Hepatocyte (in vitro differentiated cells): ENCODE results near the gene KLK15.

Source experiments
- EZH2 ChIP-seq: fragments of 200-600 bp; sonication (generic); IDR thresholded peaks from 2 replicates; pipeline ENCODE4 v1.6.1; 2016; ENCODE audit warnings: antibody characterized with exemption, mild to moderate bottlenecking, borderline replicate concordance
- TF ChIP-seq, protein P1 (sequence below): fragments of 200-600 bp; sonication (generic); IDR thresholded peaks from 2 replicates; pipeline ENCODE4 v1.5.1; 2016; ENCODE audit warnings: antibody characterized with exemption, mild to moderate bottlenecking; ENCODE audit not compliant: poor library complexity

DNA sequence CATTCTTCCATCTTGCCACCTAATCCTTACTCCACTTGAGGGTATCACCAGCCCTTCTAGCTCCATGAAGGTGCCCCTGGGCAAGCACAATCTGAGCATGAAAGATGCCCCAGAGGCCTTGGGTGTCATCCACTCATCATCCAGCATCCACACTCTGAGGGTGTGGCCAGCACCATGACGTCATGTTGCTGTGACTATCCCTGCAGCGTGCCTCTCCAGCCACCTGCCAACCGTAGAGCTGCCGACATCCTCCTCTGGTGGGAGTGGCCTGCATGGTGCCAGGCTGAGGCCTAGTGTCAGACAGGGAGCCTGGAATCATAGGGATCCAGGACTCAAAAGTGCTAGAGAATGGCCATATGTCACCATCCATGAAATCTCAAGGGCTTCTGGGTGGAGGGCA, 18.2 kb upstream of the KLK15 start:
- no peak for TF ChIP-seq EZH2
- TF ChIP-seq, protein P1, sequence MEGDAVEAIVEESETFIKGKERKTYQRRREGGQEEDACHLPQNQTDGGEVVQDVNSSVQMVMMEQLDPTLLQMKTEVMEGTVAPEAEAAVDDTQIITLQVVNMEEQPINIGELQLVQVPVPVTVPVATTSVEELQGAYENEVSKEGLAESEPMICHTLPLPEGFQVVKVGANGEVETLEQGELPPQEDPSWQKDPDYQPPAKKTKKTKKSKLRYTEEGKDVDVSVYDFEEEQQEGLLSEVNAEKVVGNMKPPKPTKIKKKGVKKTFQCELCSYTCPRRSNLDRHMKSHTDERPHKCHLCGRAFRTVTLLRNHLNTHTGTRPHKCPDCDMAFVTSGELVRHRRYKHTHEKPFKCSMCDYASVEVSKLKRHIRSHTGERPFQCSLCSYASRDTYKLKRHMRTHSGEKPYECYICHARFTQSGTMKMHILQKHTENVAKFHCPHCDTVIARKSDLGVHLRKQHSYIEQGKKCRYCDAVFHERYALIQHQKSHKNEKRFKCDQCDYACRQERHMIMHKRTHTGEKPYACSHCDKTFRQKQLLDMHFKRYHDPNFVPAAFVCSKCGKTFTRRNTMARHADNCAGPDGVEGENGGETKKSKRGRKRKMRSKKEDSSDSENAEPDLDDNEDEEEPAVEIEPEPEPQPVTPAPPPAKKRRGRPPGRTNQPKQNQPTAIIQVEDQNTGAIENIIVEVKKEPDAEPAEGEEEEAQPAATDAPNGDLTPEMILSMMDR: no peak
